Lung microvascular endothelial cell (primary cell): ENCODE measurements around the gene NTNG2. TPM values are rescaled to one million over a fixed set of nuclear protein-coding genes. Genes with fewer than 3 reads are reported as not detected.

Source experiments
- DNase-seq, 2 donors: peaks; one replicate each; pipeline versions ENCODE4 v3.0.0 to v3.0.0-alpha.2; 2010; ENCODE audit warnings: low read depth in 2 of 2
- total RNA-seq: library from RNA; depleted of rRNA; stranded (reverse); fragments of >200 nt; gene quantifications from 2 replicates; pipeline ENCODE4 v1.2.1, GENCODE V29; 2014

NTNG2 gene
- total RNA-seq, 1 donor from 2014 or later: 0.40 TPM

DNA sequence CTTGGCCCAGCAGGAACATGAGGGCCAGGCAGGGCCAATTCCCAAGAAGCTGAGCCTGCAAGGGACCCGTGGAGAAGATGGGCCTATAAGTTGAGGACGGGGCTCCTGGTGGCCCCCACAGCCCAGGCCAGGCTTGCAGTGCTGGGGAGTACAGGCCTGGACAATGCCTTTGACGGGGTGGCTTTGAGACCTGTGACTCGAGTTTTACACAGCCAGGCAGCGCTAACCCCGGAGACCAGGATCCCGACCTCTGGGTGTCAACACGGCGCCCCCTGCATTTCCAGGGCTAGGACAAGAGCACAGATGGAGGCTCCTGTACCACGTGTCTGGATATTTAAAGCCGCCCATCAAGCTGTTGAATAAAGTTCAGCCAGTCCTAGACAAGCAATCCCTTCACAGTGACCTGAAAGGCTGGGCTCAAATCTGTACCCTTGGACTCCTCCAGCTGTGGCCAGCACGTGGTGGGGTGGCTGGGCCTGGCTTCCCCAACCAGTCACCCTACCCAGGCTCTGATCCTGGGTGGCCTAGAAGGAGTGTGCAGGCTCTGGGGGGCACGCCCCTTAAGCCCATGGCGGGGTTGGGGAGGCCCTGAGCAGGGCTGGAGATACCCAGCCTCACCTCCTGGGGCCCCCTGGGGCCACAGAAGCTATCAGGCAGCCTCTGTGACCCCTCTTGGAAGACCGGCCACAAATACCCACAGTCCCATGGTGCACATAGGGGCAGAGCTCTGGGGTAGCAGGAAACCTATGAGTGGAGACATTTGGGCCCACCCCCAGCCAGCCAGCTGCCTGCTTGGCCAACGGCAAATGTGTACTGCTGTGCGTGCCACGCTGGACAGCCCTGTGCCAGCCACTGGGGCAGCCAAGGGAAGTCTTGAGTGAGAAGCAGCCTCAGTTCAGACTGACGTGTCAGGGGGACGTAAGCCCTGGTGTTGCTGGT is 88.7 kb downstream of the NTNG2 start:
- no peak for DNase-seq

DNA sequence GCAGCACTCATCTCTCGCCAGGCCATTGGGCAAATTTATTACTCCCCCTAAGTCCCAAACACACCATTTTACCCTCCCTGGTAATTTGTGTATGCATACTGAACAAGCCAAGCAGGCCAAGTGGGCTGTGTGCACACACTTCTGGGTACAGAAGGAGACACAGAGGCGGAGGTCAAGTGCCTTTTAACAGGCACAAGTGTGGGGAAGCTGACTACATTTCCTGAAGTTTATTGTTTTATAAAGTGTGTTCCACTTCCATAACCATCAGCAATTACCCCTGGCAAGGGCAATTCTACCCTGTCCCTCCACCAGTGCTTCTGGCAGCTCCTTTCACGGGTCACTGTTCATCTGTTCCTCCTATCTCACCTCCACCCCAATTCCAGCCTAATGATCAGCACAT is 99.0 kb downstream of the NTNG2 start:
- peak in 1 of 2 donors; percentile 42 for DNase-seq

GRCh38 chr9:132266017-132266416 is 104.2 kb downstream of the NTNG2 start:
- DNase-seq: no peak

DNA sequence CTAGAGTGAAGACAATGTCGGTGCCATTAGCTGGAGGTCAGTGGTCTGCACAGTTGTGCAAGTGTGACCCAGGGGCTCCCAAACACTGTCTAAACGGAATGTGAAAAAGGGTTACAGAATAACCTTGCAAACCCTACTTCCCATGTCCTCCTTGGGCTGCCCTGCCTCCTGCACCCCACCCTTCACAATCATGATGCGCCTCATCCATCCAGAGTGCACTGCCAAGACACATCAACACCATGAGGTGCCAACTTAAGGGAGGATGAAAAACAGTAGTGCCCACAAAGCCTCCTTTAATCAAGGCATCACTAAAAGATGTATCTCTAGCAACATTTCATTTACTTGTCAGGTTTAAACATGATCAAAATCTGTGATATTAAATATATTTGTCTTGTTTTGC is 105.8 kb downstream of the NTNG2 start:
- DNase-seq: no peak

- DNase-seq: peak; percentile 72 to 75
Observed at GRCh38 chr9:132268725-132269352, 107.0 kb downstream of the NTNG2 start.

GRCh38 chr9:132269704-132270516 is 108.1 kb downstream of the NTNG2 start:
- DNase-seq: peak in 1 of 2 donors; percentile 35

GRCh38 chr9:132274861-132275260 is 113.0 kb downstream of the NTNG2 start:
- DNase-seq: no peak

GRCh38 chr9:132283165-132283564 is 121.3 kb downstream of the NTNG2 start:
- no peak for DNase-seq

GRCh38 chr9:132283863-132284262 is 122.0 kb downstream of the NTNG2 start:
- no peak for DNase-seq

- no peak for DNase-seq
Observed at GRCh38 chr9:132287256-132287760, 125.5 kb downstream of the NTNG2 start.

DNA sequence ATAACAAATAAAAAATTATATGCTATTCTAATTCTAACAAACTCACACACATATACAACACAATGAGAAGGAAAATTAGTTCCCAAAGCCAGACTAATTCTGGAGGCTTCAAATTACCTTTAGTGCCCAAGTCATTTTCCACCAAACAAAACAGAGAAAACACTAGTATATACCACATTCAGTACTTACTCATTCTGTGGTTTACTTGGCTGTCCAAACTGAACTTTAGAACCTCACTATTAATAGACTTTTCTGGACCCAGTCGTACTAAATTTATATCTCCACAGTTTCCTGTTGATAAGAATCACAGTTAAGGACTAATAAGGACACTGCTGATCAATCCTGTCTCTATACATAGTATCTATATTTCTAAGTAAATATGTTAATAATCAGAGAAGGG is 126.5 kb downstream of the NTNG2 start:
- DNase-seq: peak in 1 of 2 donors; percentile 19

GRCh38 chr9:132288966-132289365 is 127.1 kb downstream of the NTNG2 start:
- DNase-seq: no peak

DNA sequence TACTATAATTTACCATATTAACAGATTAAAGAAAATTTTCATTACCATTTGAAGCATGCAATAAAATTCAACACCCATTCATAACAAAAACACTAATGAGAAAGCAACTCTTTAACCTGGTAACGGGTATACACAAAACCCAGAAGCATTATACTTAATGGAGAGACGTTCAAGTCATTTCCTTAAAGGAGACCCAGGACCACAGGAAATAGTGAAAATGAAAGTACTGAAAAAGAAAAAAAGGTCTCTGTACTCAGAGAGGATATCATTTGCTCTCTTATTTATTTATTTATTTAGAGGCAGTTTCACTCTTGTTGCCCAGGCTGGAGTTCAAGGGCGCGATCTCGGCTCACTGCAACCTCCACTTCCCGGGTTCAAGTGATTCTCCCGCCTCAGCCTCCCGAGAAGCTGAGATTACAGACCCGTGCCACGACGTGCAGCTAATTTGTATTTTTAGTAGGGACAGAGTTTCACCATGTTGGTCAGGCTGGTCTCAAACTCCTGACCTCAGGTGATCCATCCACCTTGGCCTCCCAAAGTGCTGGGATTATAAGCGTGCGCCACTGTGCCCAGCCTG is 131.4 kb downstream of the NTNG2 start:
- peak in 1 of 2 donors; percentile 7 for DNase-seq

Other genes starting within 250 kb of the NTNG2 start
- 10.7 and 10.9 TPM in 2 replicates for gene MED27, start 82.2 kb upstream of the NTNG2 start, total RNA-seq
- 48.4 and 74.8 TPM in 2 replicates for gene SETX, start 192.9 kb downstream of the NTNG2 start, total RNA-seq
- gene TTF1, start 244.8 kb downstream of the NTNG2 start, total RNA-seq: 7.2 and 10.3 TPM in 2 replicates
- gene CFAP77, start 248.2 kb downstream of the NTNG2 start, total RNA-seq: under 0.01 TPM in 1 of 2 replicates, not detected in the other